ENCODE data around the gene ARL13A.
"Not testable (repeated sequence)": the region's sequence is repeated elsewhere in the genome, so short reads cannot be mapped to it uniquely, and the experiment has no call there.

ARL13A gene

GRCh38 chrX:100969408-100969807 is at the start of gene ARL13A:
Gene ARL13A (plus strand): TSS chrX:100969708. CDS start chrX:100973690, 3,982 bp downstream.
- no peak for DNase-seq

GRCh38 chrX:100924375-100924774 is 45.1 kb upstream of the ARL13A start:
- no peak for DNase-seq

- no peak for DNase-seq
Observed at GRCh38 chrX:100926453-100926852, 43.1 kb upstream of the ARL13A start.

GRCh38 chrX:100928660-100929613 is 40.6 kb upstream of the ARL13A start, which contains the start of gene XKRX:
Gene XKRX (minus strand): TSS chrX:100928917. CDS start chrX:100928304, 613 bp downstream.
- DNase-seq = no peak

GRCh38 chrX:100931218-100931924 is 38.1 kb upstream of the ARL13A start:
- no peak for DNase-seq

- DNase-seq = no peak
Observed at GRCh38 chrX:100931925-100932285, 37.6 kb upstream of the ARL13A start.

- no peak for DNase-seq
Observed at GRCh38 chrX:100935767-100936166, 33.7 kb upstream of the ARL13A start.

GRCh38 chrX:100939333-100939732 is 30.2 kb upstream of the ARL13A start:
- no peak for DNase-seq

GRCh38 chrX:100944601-100945000 is 24.9 kb upstream of the ARL13A start:
- DNase-seq = no peak

GRCh38 chrX:100946299-100946927 is 23.1 kb upstream of the ARL13A start:
- DNase-seq = no peak

GRCh38 chrX:100948557-100948956 is 21.0 kb upstream of the ARL13A start:
- no peak for DNase-seq

- DNase-seq = no peak
Observed at GRCh38 chrX:100962811-100963210, 6.7 kb upstream of the ARL13A start.

GRCh38 chrX:100964362-100964761 is 5.1 kb upstream of the ARL13A start:
- no peak for DNase-seq

- no peak for DNase-seq
Observed at GRCh38 chrX:100969936-100970335, 428 bp downstream of the ARL13A start.

GRCh38 chrX:100973411-100973810 is 3.9 kb downstream of the ARL13A start:
- no peak for DNase-seq

GRCh38 chrX:100975212-100975611 is 5.7 kb downstream of the ARL13A start:
- DNase-seq = no peak

GRCh38 chrX:100976211-100976610 is 6.7 kb downstream of the ARL13A start:
- DNase-seq = no peak

- no peak for DNase-seq
Observed at GRCh38 chrX:100979881-100980607, 10.5 kb downstream of the ARL13A start.

GRCh38 chrX:100980608-100981497 is 11.3 kb downstream of the ARL13A start:
- DNase-seq = no peak

GRCh38 chrX:100981498-100981845 is 12.0 kb downstream of the ARL13A start:
- DNase-seq = not testable (repeated sequence)

- no peak for DNase-seq
Observed at GRCh38 chrX:100984818-100985217, 15.3 kb downstream of the ARL13A start.

GRCh38 chrX:100990139-100990538 is 20.6 kb downstream of the ARL13A start:
- no peak for DNase-seq

All from bone marrow (tissue), 2 donors.